Measurements from ENCODE around the gene GOLGA8J. TPM values are rescaled to one million over a fixed set of nuclear protein-coding genes. Genes with fewer than 3 reads are reported as not detected.

The GOLGA8J gene
- total and polyA plus RNA-seq, 2 donors (not counting 1 experiment from before 2014, with no cell fraction given) = not detected

DNA sequence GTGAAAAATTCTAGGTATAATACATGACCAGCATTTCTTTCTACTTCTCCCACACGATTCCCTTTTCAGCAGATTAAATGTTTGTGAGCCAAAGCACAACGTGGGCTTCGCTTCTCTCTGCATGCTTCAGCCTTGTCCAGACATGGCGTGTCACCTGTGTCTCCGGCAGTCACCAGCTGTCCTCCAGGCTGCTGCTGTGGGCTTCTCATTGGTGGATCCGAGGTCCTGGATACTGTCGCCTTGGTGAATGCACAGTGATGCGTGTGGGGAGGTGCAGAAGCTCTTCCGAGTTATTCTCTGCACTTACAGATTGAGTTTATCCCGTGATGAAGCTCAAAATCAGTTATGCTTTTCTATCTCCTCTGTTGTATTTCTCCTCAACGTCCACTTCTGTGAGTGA lies 23.0 kb upstream of the GOLGA8J start:
- Histone ChIP-seq H2AFZ (ENCODE audit: low read length) (no peak overlapping the region), H3K79me2 (ENCODE audit: control insufficient read depth, insufficient read depth, low read length) (no peaks in the 10 kb centered on the region), H3K27me3 (ENCODE audit: control insufficient read depth, insufficient read depth, low read length) (no peaks in the 10 kb centered on the region), H4K20me1 (ENCODE audit: control insufficient read depth, extremely low read depth, insufficient read depth, low read length) (no peaks in the 10 kb centered on the region), H3K4me1 (ENCODE audit: control insufficient read depth, extremely low read depth, insufficient read depth, low read length) (peaks cover under 1% of the 10 kb centered on the region), H3K27ac (ENCODE audit: insufficient read depth, low read length) (no peak overlapping the region), H3K36me3 (ENCODE audit: control insufficient read depth, insufficient read depth, low read length) (no peaks in the 10 kb centered on the region), H3K9me3 (ENCODE audit: control insufficient read depth, insufficient read depth, low read depth, low read length) (no peaks in the 10 kb centered on the region), H3K9ac (ENCODE audit: insufficient read depth, low read length) (no peak overlapping the region), H3K4me2 (ENCODE audit: extremely low read depth, insufficient read depth, low read length) (no peak overlapping the region), H3K4me3 (replicated peaks in 1 of 4; ENCODE audit: control extremely low read depth in 1 of 4, insufficient read depth in 1 of 4, low read depth in 3 of 4, low read length in 4 of 4) (no peak overlapping the region)
- DNase-seq (ENCODE audit: low read depth in 2 of 2) = no peak
- TF ChIP-seq, protein P1, sequence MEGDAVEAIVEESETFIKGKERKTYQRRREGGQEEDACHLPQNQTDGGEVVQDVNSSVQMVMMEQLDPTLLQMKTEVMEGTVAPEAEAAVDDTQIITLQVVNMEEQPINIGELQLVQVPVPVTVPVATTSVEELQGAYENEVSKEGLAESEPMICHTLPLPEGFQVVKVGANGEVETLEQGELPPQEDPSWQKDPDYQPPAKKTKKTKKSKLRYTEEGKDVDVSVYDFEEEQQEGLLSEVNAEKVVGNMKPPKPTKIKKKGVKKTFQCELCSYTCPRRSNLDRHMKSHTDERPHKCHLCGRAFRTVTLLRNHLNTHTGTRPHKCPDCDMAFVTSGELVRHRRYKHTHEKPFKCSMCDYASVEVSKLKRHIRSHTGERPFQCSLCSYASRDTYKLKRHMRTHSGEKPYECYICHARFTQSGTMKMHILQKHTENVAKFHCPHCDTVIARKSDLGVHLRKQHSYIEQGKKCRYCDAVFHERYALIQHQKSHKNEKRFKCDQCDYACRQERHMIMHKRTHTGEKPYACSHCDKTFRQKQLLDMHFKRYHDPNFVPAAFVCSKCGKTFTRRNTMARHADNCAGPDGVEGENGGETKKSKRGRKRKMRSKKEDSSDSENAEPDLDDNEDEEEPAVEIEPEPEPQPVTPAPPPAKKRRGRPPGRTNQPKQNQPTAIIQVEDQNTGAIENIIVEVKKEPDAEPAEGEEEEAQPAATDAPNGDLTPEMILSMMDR (conservative IDR thresholded peaks at IDR 0.05 in 1 of 2, IDR thresholded peaks at IDR 0.05 in 1 of 2; ENCODE audit: low read depth in 1 of 2, low read length in 2 of 2) = no peak
- TF ChIP-seq EZH2 (IDR thresholded peaks at IDR 0.05; ENCODE audit: low read length, missing control alignments) = no peak

DNA sequence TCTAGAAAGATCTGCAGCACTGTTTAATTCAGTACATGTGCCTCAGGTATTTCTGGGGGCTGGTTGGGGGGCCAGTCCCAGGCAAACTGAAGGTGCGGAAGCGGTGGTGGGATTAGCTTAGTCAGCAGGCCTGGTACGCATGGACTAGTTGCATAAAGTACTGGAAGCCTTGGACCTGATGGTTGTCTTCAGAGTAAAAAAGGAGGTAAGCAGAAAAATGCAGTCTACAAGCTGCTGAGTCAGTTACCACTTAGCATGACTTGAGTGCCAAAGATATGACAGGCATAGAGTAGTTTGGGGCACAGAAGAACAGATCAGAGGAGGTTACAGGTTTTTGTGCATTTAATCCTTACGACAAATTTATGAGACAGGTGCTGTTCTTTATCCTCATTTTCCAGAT lies 19.9 kb upstream of the GOLGA8J start:
- Histone ChIP-seq H3K27me3 (ENCODE audit: control insufficient read depth, insufficient read depth, low read length) (no peaks in the 10 kb centered on the region), H3K4me2 (ENCODE audit: extremely low read depth, insufficient read depth, low read length) (no peak overlapping the region), H3K9me3 (ENCODE audit: control insufficient read depth, insufficient read depth, low read depth, low read length) (no peaks in the 10 kb centered on the region), H3K9ac (ENCODE audit: insufficient read depth, low read length) (no peak overlapping the region), H3K4me1 (ENCODE audit: control insufficient read depth, extremely low read depth, insufficient read depth, low read length) (peaks cover 2% of the 10 kb centered on the region), H3K4me3 (replicated peaks in 1 of 4; ENCODE audit: control extremely low read depth in 1 of 4, insufficient read depth in 1 of 4, low read depth in 3 of 4, low read length in 4 of 4) (no peak overlapping the region), H4K20me1 (ENCODE audit: control insufficient read depth, extremely low read depth, insufficient read depth, low read length) (no peaks in the 10 kb centered on the region), H3K36me3 (ENCODE audit: control insufficient read depth, insufficient read depth, low read length) (no peaks in the 10 kb centered on the region), H2AFZ (ENCODE audit: low read length) (no peak overlapping the region), H3K79me2 (ENCODE audit: control insufficient read depth, insufficient read depth, low read length) (no peaks in the 10 kb centered on the region), H3K27ac (ENCODE audit: insufficient read depth, low read length) (no peak overlapping the region)
- DNase-seq (ENCODE audit: low read depth in 2 of 2) = peak in 1 of 2 donors; percentile 74
- TF ChIP-seq, protein P1 (conservative IDR thresholded peaks at IDR 0.05 in 1 of 2, IDR thresholded peaks at IDR 0.05 in 1 of 2; ENCODE audit: low read depth in 1 of 2, low read length in 2 of 2) = no peak
- TF ChIP-seq EZH2 (IDR thresholded peaks at IDR 0.05; ENCODE audit: low read length, missing control alignments) = no peak

DNA sequence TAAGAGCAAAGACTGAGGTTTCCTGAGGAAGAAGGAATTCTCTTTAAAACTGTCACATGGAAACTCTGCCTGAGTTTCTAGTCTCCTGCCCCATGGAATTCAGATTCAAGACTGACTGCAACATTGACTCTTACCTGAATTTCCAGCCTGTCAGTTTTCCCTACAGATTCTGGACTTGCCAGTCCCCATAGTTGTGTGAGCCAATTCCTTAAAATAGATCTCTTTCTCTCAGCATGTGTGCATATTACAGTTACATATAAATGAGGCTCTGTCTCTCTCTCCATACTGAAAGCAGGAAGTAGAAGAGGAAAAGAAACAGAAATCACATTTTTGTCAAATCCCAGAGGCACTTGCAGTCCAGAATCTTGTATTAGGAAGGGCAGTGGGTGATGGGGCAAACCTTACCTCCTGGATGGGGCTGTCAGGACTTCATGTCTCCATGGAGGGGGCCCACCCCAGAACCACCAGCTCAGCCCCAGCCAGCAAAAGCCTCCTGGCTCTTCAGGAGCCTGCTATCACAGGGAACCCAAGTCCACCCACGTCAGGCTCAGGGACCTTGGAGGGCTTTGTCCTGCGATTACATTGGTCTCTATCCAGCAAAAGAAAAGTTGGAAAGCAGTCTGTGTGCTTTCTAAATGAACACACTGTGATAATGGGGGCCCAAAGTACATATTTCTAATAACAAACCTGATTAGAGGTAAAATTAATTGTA lies 18.8 kb upstream of the GOLGA8J start:
- Histone ChIP-seq H4K20me1 (ENCODE audit: control insufficient read depth, extremely low read depth, insufficient read depth, low read length) (no peaks in the 10 kb centered on the region), H3K4me3 (replicated peaks in 1 of 4; ENCODE audit: control extremely low read depth in 1 of 4, insufficient read depth in 1 of 4, low read depth in 3 of 4, low read length in 4 of 4) (no peak overlapping the region), H3K4me1 (ENCODE audit: control insufficient read depth, extremely low read depth, insufficient read depth, low read length) (peaks cover 2% of the 10 kb centered on the region), H3K4me2 (ENCODE audit: extremely low read depth, insufficient read depth, low read length) (no peak overlapping the region), H3K79me2 (ENCODE audit: control insufficient read depth, insufficient read depth, low read length) (no peaks in the 10 kb centered on the region), H3K9ac (ENCODE audit: insufficient read depth, low read length) (no peak overlapping the region), H3K27me3 (ENCODE audit: control insufficient read depth, insufficient read depth, low read length) (no peaks in the 10 kb centered on the region), H2AFZ (ENCODE audit: low read length) (no peak overlapping the region), H3K9me3 (ENCODE audit: control insufficient read depth, insufficient read depth, low read depth, low read length) (no peaks in the 10 kb centered on the region), H3K27ac (ENCODE audit: insufficient read depth, low read length) (no peak overlapping the region), H3K36me3 (ENCODE audit: control insufficient read depth, insufficient read depth, low read length) (no peaks in the 10 kb centered on the region)
- DNase-seq (ENCODE audit: low read depth in 2 of 2) = peak in 1 of 2 donors; percentile 6
- TF ChIP-seq EZH2 (IDR thresholded peaks at IDR 0.05; ENCODE audit: low read length, missing control alignments) = no peak
- TF ChIP-seq, protein P1 (conservative IDR thresholded peaks at IDR 0.05 in 1 of 2, IDR thresholded peaks at IDR 0.05 in 1 of 2; ENCODE audit: low read depth in 1 of 2, low read length in 2 of 2) = no peak

Data from fibroblast of lung (primary cell).